NCI-H446 (cell line): ENCODE results near the gene VNN1.

ENCODE experiments used
- DNase-seq, 2 experiments: peaks; one replicate each; lab custom pipeline; 2025; lab: John Stamatoyannopoulos, UW

Gene VNN1

GRCh38 chr6:132713352-132714134, at the start of gene VNN1:
VNN1 (minus strand) TSS chr6:132714055; CDS start chr6:132714035, 20 bp downstream.
- no peak for DNase-seq

- no peak for DNase-seq
Observed at GRCh38 chr6:132763269-132763668, 49.4 kb upstream of the VNN1 start.

- no peak for DNase-seq
Observed at GRCh38 chr6:132760256-132760655, 46.4 kb upstream of the VNN1 start.

GRCh38 chr6:132758689-132759088, 44.8 kb upstream of the VNN1 start:
- DNase-seq, result no peak

GRCh38 chr6:132752255-132752654, 38.4 kb upstream of the VNN1 start:
- no peak for DNase-seq

- no peak for DNase-seq
Observed at GRCh38 chr6:132751828-132752227, 38.0 kb upstream of the VNN1 start.

GRCh38 chr6:132751306-132751705, 37.5 kb upstream of the VNN1 start:
- no peak for DNase-seq

- no peak for DNase-seq
Observed at GRCh38 chr6:132750455-132751248, 36.8 kb upstream of the VNN1 start.

GRCh38 chr6:132749111-132749510, 35.3 kb upstream of the VNN1 start:
- no peak for DNase-seq

- no peak for DNase-seq
Observed at GRCh38 chr6:132748446-132748845, 34.6 kb upstream of the VNN1 start.

- DNase-seq, result no peak
Observed at GRCh38 chr6:132746048-132746447, 32.2 kb upstream of the VNN1 start.

- no peak for DNase-seq
Observed at GRCh38 chr6:132742495-132742894, 28.6 kb upstream of the VNN1 start.

GRCh38 chr6:132741281-132741680, 27.4 kb upstream of the VNN1 start:
- DNase-seq, result no peak

GRCh38 chr6:132736239-132736638, 22.4 kb upstream of the VNN1 start:
- DNase-seq, result no peak

- DNase-seq, result no peak
Observed at GRCh38 chr6:132734694-132735236, 20.9 kb upstream of the VNN1 start.

GRCh38 chr6:132733814-132734213, 20.0 kb upstream of the VNN1 start:
- no peak for DNase-seq

- DNase-seq, result no peak
Observed at GRCh38 chr6:132733283-132733682, 19.4 kb upstream of the VNN1 start.

- no peak for DNase-seq
Observed at GRCh38 chr6:132731086-132731485, 17.2 kb upstream of the VNN1 start.

GRCh38 chr6:132730560-132730959, 16.7 kb upstream of the VNN1 start:
- no peak for DNase-seq

GRCh38 chr6:132728616-132729015, 14.8 kb upstream of the VNN1 start:
- DNase-seq, result no peak

- no peak for DNase-seq
Observed at GRCh38 chr6:132726608-132726975, 12.7 kb upstream of the VNN1 start.

GRCh38 chr6:132725947-132726607, 12.2 kb upstream of the VNN1 start:
- no peak for DNase-seq

- no peak for DNase-seq
Observed at GRCh38 chr6:132725471-132725870, 11.6 kb upstream of the VNN1 start.
